Loucy (cell line): ENCODE results near the gene ZBTB16.

Source experiments
- EZH2phosphoT487 ChIP-seq: fragments of 200-600 bp; IDR thresholded peaks from 2 replicates; pipeline ENCODE4 v1.6.1; 2018; ENCODE audit warnings: antibody characterized with exemption, mild to moderate bottlenecking, moderate library complexity, borderline replicate concordance
- TF ChIP-seq, protein P1 (sequence below): fragments of 200-600 bp; sonication (generic); conservative IDR thresholded peaks from 2 replicates; pipeline ENCODE4 v1.5.1; 2014; ENCODE audit warnings: mild to moderate bottlenecking, antibody characterized with exemption, low read length

DNA sequence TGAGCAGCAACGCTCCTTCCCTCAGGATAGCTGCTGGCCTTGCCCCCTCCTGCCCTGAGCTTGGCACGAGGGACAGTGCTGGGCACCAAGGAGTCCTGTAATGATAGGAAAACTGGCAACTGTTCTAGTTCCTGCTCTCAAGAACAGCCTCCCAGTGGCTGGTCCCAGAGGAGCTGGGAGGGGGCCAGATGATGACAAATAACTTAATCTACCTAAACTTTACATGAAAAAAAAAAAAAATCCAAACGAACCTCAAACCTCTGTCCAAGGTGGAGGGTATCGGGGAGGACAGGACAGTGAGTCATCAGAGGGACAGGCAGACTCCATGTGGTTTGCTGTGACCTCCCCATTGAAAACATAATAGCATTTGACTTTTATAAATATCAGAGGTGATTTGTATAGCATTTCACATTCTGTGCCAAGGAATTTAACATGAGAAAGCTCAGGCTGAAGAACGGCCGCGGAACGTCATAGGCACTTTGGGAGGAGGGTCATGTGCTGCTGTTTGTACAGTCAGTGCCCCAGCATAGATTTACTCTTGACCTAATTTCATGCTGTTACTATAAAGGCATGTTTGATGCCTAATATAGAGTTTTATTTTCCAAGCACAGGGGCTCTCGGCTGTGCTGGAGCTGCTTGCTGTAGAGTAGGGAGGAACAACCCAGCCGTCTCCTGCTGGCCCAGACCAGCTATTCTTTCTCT lies 138.4 kb downstream of the ZBTB16 start:
- TF ChIP-seq, protein P1, sequence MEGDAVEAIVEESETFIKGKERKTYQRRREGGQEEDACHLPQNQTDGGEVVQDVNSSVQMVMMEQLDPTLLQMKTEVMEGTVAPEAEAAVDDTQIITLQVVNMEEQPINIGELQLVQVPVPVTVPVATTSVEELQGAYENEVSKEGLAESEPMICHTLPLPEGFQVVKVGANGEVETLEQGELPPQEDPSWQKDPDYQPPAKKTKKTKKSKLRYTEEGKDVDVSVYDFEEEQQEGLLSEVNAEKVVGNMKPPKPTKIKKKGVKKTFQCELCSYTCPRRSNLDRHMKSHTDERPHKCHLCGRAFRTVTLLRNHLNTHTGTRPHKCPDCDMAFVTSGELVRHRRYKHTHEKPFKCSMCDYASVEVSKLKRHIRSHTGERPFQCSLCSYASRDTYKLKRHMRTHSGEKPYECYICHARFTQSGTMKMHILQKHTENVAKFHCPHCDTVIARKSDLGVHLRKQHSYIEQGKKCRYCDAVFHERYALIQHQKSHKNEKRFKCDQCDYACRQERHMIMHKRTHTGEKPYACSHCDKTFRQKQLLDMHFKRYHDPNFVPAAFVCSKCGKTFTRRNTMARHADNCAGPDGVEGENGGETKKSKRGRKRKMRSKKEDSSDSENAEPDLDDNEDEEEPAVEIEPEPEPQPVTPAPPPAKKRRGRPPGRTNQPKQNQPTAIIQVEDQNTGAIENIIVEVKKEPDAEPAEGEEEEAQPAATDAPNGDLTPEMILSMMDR, result no peak
- TF ChIP-seq EZH2phosphoT487, result no peak
